Liver (tissue), 9 donors: Measurements from ENCODE around the gene SENP7. TPM values are rescaled to one million over a fixed set of nuclear protein-coding genes. Genes with fewer than 3 reads are reported as not detected.

Experiments
- DNase-seq: peaks from one replicate; pipeline ENCODE4 v3.0.0-alpha.2; 2017; ENCODE audit warnings: low spot score
- H3K27ac ChIP-seq, 2 donors: one replicate each; pipeline ENCODE4 v1.7.0; 2013; ENCODE audit warnings: inconsistent platforms in 2 of 2, low read length in 2 of 2, control low read depth in 1 of 2, low read depth in 1 of 2, mild to moderate bottlenecking in 1 of 2
- H3K27me3 ChIP-seq, 4 donors: one replicate each; pipeline versions ENCODE4 v1.6.1 to v1.7.0; 2013; ENCODE audit warnings: low read length in 3 of 4, inconsistent platforms in 1 of 4, mild to moderate bottlenecking in 1 of 4, moderate library complexity in 1 of 4; ENCODE audit not compliant: control insufficient read depth in 4 of 4, insufficient read depth in 4 of 4
- H3K36me3 ChIP-seq, 4 donors: one replicate each; pipeline versions ENCODE4 v1.6.1 to v1.7.0; 2013; ENCODE audit warnings: low read length in 3 of 4, mild to moderate bottlenecking in 3 of 4, low read depth in 1 of 4, moderate library complexity in 1 of 4; ENCODE audit not compliant: control insufficient read depth in 4 of 4, insufficient read depth in 3 of 4
- H3K4me1 ChIP-seq, 4 donors: one replicate each; pipeline versions ENCODE4 v1.6.1 to v1.7.0; 2013; ENCODE audit warnings: low read length in 3 of 4, mild to moderate bottlenecking in 3 of 4, moderate library complexity in 1 of 4; ENCODE audit not compliant: control insufficient read depth in 4 of 4, insufficient read depth in 4 of 4
- H3K4me3 ChIP-seq, 3 donors: one replicate each; pipeline versions ENCODE4 v1.6.1 to v1.7.0; 2013; ENCODE audit warnings: low read length in 3 of 3, control low read depth in 1 of 3, low read depth in 1 of 3, mild to moderate bottlenecking in 1 of 3
- H3K9ac ChIP-seq, 2 donors: one replicate each; pipeline ENCODE4 v1.7.0; 2013; ENCODE audit warnings: low read length in 2 of 2, mild to moderate bottlenecking in 2 of 2, moderate library complexity in 2 of 2, control low read depth in 1 of 2, low read depth in 1 of 2
- H3K9me3 ChIP-seq, 4 donors: one replicate each; pipeline versions ENCODE4 v1.6.1 to v1.7.0; 2013; ENCODE audit warnings: low read length in 3 of 4; ENCODE audit not compliant: control insufficient read depth in 4 of 4
- EGR1 ChIP-seq, 2 donors: IDR thresholded peaks; 2 replicates each; pipeline ENCODE4 v1.6.1; 2016 to 2018; ENCODE audit warnings: antibody characterized with exemption in 2 of 2, low read depth in 2 of 2
- FOXA1 ChIP-seq: IDR thresholded peaks from 2 replicates; pipeline ENCODE4 v1.6.1; 2016; ENCODE audit warnings: antibody characterized with exemption
- FOXA2 ChIP-seq: IDR thresholded peaks from 2 replicates; pipeline ENCODE4 v1.6.1; 2016; ENCODE audit warnings: antibody characterized with exemption
- GABPA ChIP-seq, 2 donors: IDR thresholded peaks in 1 of 2; conservative IDR thresholded peaks in 1 of 2; 2 replicates each; pipeline ENCODE4 v1.6.1; 2016; ENCODE audit warnings: antibody characterized with exemption in 2 of 2, mild to moderate bottlenecking in 1 of 2, moderate library complexity in 1 of 2
- HNF4A ChIP-seq, 2 donors: conservative IDR thresholded peaks; 2 replicates each; pipeline ENCODE4 v1.6.1; 2016; ENCODE audit warnings: antibody characterized with exemption in 2 of 2, mild to moderate bottlenecking in 2 of 2
- HNF4G ChIP-seq: IDR thresholded peaks from 2 replicates; pipeline ENCODE4 v1.6.1; 2016; ENCODE audit warnings: antibody characterized with exemption
- JUND ChIP-seq, 2 donors: IDR thresholded peaks; 2 replicates each; pipeline ENCODE4 v1.6.1; 2016; ENCODE audit warnings: antibody characterized with exemption in 2 of 2
- NR2F2 ChIP-seq: IDR thresholded peaks from 2 replicates; pipeline ENCODE4 v1.6.1; 2016; ENCODE audit warnings: antibody characterized with exemption
- RAD21 ChIP-seq, 2 donors: IDR thresholded peaks; 2 replicates each; pipeline ENCODE4 v1.6.1; 2016; ENCODE audit warnings: antibody characterized with exemption in 2 of 2, mild to moderate bottlenecking in 2 of 2
- RXRA ChIP-seq, 2 donors: IDR thresholded peaks; 2 replicates each; pipeline ENCODE4 v1.6.1; 2017 to 2018; ENCODE audit warnings: antibody characterized with exemption in 2 of 2, mild to moderate bottlenecking in 1 of 2
- SP1 ChIP-seq: IDR thresholded peaks from 2 replicates; pipeline ENCODE4 v1.6.1; 2018; ENCODE audit warnings: antibody characterized with exemption, mild to moderate bottlenecking
- TAF1 ChIP-seq: conservative IDR thresholded peaks from 2 replicates; pipeline ENCODE4 v1.6.1; 2016; ENCODE audit warnings: antibody characterized with exemption, mild to moderate bottlenecking
- YY1 ChIP-seq: IDR thresholded peaks from 2 replicates; pipeline ENCODE4 v1.6.1; 2016; ENCODE audit warnings: antibody characterized with exemption, mild to moderate bottlenecking
- WGBS: extraction: QIAGEN DNeasy Blood & Tissue Kit; methylation state at CpG from one replicate; pipeline ENCODE4 v1.1.7; 2013; 5-methylcytosine and 5-hydroxymethylcytosine counted together
- polyA plus RNA-seq, 2 donors: library from polyadenylated mRNA; stranded (reverse) in 1 of 2; unstranded in 1 of 2; fragments of 200-250 nt in 1 of 2; fragments of >200 nt in 1 of 2; fragmentation: Nextera tagmentation in 1 of 2; extraction: Ambion mirVana in 1 of 2; gene quantifications; one replicate each; pipeline versions ENCODE4 v1.2.1 to v1.2.3, GENCODE V29; 2013 to 2015
- total RNA-seq, 2 donors: library from RNA; depleted of rRNA; stranded (reverse); fragments of >200 nt; gene quantifications; one replicate each; pipeline ENCODE4 v1.2.3, GENCODE V29; 2014
- TF ChIP-seq, protein P1 (sequence below): fragments of 150-350 bp; IDR thresholded peaks from 2 replicates; pipeline ENCODE4 v1.5.1; 2017; ENCODE audit warnings: improper control_type of control experiment, low read depth, low read length; ENCODE audit not compliant: missing input control
- TF ChIP-seq, protein P2 (sequence below): IDR thresholded peaks from 2 replicates; pipeline ENCODE4 v1.6.1; 2016; ENCODE audit warnings: antibody characterized with exemption, mild to moderate bottlenecking
- TF ChIP-seq, protein P3 (sequence below): IDR thresholded peaks from 2 replicates; pipeline ENCODE4 v1.6.1; 2016; ENCODE audit warnings: antibody characterized with exemption
- TF ChIP-seq, protein P4 (sequence below): IDR thresholded peaks from 2 replicates; pipeline ENCODE4 v1.6.1; 2016; ENCODE audit warnings: antibody characterized with exemption
- TF ChIP-seq, protein P5 (sequence below): IDR thresholded peaks from 2 replicates; pipeline ENCODE4 v1.6.1; 2016; ENCODE audit warnings: antibody characterized with exemption
- donor health status: healthy.
- donor health status: healthy.
- donor health status: healthy.
- donor health status: healthy.
- donor health status: healthy.

SENP7 gene
- total and polyA plus RNA-seq, 4 donors, result 1.9 to 18.5 (median 6.8) TPM

DNA sequence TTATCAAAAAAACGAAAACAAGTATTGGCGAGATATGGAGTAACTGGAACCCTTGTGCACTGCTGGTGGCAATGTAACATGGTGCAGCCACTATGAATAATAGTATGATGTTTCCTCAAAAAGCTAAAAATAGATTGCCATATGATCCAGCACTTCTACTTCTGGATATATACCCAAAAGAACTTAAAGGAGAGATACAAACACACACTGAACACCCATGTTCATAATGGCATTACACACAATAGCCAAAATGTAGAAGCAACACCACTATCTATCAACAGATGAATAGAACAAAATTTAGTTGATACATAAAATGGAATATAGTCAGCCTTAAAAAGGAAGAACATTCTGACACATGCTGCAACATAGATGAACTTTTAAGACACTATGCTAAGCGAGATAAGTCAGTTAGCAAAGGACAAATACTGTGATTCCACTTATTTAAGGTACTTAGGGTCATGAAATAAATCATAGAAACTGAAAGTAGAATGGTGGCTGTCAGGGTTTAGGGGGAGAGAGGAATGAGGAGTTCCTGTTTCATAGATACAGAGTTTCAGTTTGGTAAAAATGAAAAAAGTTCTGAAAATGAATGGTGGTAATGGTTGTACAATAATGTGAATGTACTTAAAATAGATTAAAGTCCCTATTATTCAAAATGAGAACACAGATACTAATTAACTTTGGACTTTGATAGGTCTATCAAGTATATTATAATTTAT is 133.2 kb downstream of the SENP7 start:
- Histone ChIP-seq H3K27me3 (no peaks in the 10 kb centered on the region), H3K36me3 (peaks cover 0 to 3% (median 0%) of the 10 kb centered on the region in 4 donors), H3K9me3 (no peaks in the 10 kb centered on the region), H3K4me3 (no peak overlapping the region), H3K9ac (no peak overlapping the region), H3K27ac (no peak overlapping the region), H3K4me1 (peaks cover 0 to 5% (median 0%) of the 10 kb centered on the region in 4 donors)
- WGBS, result 87% methylated on average over 3 of the region's 3 CpGs
- TF ChIP-seq RAD21 (IDR thresholded peaks at IDR 0.05) (no peak), YY1 (no peak)
- no peak for DNase-seq

DNA sequence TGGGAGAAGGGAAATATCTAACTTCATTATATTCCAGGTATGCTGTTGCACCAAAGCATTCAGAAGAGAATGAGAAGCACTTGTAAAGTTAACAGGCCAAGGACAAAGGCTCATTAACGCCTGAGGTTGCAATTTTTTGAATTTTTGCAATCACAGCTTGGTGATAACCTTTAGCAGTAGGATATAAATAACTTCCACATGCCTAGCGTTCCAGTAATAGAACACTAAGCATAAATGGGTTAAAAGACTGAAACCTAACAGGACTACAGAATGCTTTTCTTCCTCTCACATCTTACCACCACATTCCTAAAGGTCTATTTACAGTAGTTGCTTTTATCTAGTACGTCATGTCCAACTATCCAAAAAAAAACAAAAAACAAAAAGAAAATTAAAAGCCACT is 135.2 kb downstream of the SENP7 start:
- Histone ChIP-seq H3K9ac (no peak overlapping the region), H3K36me3 (no peaks in the 10 kb centered on the region), H3K4me3 (no peak overlapping the region), H3K4me1 (peaks cover 0 to 5% (median 0%) of the 10 kb centered on the region in 4 donors), H3K27ac (no peak overlapping the region), H3K27me3 (no peaks in the 10 kb centered on the region), H3K9me3 (no peaks in the 10 kb centered on the region)
- no peak for TF ChIP-seq EGR1 (IDR thresholded peaks at IDR 0.05; ENCODE audit: low read depth in 2 of 2)
- TF ChIP-seq, protein P1, sequence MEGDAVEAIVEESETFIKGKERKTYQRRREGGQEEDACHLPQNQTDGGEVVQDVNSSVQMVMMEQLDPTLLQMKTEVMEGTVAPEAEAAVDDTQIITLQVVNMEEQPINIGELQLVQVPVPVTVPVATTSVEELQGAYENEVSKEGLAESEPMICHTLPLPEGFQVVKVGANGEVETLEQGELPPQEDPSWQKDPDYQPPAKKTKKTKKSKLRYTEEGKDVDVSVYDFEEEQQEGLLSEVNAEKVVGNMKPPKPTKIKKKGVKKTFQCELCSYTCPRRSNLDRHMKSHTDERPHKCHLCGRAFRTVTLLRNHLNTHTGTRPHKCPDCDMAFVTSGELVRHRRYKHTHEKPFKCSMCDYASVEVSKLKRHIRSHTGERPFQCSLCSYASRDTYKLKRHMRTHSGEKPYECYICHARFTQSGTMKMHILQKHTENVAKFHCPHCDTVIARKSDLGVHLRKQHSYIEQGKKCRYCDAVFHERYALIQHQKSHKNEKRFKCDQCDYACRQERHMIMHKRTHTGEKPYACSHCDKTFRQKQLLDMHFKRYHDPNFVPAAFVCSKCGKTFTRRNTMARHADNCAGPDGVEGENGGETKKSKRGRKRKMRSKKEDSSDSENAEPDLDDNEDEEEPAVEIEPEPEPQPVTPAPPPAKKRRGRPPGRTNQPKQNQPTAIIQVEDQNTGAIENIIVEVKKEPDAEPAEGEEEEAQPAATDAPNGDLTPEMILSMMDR, result no peak
- DNase-seq, result no peak
- WGBS, result 65% methylated on average over 3 of the region's 3 CpGs

DNA sequence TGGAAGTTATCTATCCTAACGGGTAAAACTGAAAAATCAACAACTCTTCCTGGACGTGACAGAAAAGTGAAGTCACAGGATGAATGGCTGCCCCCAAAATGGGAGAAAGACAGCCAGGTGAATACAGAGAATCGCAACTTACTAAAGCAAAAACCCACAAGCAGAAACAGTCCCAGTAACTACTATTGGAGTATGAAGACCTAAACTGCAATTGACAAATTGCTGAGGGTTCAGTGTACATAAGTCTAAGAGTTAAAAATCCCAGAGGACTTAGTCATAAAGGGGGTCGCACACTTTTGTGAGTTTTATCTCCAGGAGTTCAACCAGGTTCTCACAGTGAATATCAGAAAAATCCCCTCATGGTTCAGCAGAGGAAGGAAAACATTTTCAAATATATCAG is 135.8 kb downstream of the SENP7 start:
- Histone ChIP-seq H3K27ac (no peak overlapping the region), H3K9me3 (no peaks in the 10 kb centered on the region), H3K27me3 (no peaks in the 10 kb centered on the region), H3K4me1 (peaks cover 0 to 5% (median 0%) of the 10 kb centered on the region in 4 donors), H3K4me3 (no peak overlapping the region), H3K36me3 (no peaks in the 10 kb centered on the region), H3K9ac (no peak overlapping the region)
- WGBS, result 87% methylated on average over 4 of the region's 4 CpGs
- no peak for TF ChIP-seq RXRA (IDR thresholded peaks at IDR 0.05)
- TF ChIP-seq, protein P1, result no peak
- TF ChIP-seq NR2F2, result no peak
- TF ChIP-seq, protein P2, sequence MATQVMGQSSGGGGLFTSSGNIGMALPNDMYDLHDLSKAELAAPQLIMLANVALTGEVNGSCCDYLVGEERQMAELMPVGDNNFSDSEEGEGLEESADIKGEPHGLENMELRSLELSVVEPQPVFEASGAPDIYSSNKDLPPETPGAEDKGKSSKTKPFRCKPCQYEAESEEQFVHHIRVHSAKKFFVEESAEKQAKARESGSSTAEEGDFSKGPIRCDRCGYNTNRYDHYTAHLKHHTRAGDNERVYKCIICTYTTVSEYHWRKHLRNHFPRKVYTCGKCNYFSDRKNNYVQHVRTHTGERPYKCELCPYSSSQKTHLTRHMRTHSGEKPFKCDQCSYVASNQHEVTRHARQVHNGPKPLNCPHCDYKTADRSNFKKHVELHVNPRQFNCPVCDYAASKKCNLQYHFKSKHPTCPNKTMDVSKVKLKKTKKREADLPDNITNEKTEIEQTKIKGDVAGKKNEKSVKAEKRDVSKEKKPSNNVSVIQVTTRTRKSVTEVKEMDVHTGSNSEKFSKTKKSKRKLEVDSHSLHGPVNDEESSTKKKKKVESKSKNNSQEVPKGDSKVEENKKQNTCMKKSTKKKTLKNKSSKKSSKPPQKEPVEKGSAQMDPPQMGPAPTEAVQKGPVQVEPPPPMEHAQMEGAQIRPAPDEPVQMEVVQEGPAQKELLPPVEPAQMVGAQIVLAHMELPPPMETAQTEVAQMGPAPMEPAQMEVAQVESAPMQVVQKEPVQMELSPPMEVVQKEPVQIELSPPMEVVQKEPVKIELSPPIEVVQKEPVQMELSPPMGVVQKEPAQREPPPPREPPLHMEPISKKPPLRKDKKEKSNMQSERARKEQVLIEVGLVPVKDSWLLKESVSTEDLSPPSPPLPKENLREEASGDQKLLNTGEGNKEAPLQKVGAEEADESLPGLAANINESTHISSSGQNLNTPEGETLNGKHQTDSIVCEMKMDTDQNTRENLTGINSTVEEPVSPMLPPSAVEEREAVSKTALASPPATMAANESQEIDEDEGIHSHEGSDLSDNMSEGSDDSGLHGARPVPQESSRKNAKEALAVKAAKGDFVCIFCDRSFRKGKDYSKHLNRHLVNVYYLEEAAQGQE, result no peak
- no peak for TF ChIP-seq JUND (IDR thresholded peaks at IDR 0.05)
- TF ChIP-seq, protein P3, sequence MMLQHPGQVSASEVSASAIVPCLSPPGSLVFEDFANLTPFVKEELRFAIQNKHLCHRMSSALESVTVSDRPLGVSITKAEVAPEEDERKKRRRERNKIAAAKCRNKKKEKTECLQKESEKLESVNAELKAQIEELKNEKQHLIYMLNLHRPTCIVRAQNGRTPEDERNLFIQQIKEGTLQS, result no peak
- TF ChIP-seq, protein P4, sequence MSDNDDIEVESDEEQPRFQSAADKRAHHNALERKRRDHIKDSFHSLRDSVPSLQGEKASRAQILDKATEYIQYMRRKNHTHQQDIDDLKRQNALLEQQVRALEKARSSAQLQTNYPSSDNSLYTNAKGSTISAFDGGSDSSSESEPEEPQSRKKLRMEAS, result no peak
- TF ChIP-seq HNF4G, result no peak
- TF ChIP-seq, protein P5, sequence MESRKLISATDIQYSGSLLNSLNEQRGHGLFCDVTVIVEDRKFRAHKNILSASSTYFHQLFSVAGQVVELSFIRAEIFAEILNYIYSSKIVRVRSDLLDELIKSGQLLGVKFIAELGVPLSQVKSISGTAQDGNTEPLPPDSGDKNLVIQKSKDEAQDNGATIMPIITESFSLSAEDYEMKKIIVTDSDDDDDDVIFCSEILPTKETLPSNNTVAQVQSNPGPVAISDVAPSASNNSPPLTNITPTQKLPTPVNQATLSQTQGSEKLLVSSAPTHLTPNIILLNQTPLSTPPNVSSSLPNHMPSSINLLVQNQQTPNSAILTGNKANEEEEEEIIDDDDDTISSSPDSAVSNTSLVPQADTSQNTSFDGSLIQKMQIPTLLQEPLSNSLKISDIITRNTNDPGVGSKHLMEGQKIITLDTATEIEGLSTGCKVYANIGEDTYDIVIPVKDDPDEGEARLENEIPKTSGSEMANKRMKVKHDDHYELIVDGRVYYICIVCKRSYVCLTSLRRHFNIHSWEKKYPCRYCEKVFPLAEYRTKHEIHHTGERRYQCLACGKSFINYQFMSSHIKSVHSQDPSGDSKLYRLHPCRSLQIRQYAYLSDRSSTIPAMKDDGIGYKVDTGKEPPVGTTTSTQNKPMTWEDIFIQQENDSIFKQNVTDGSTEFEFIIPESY, result no peak
- no peak for TF ChIP-seq FOXA2
- TF ChIP-seq GABPA (IDR thresholded peaks at IDR 0.05 in 1 of 2, conservative IDR thresholded peaks at IDR 0.05 in 1 of 2), result no peak
- TF ChIP-seq FOXA1, result no peak
- TF ChIP-seq YY1, result no peak
- TF ChIP-seq EGR1 (IDR thresholded peaks at IDR 0.05; ENCODE audit: low read depth in 2 of 2), result no peak
- no peak for TF ChIP-seq RAD21 (IDR thresholded peaks at IDR 0.05)
- TF ChIP-seq TAF1, result no peak
- no peak for TF ChIP-seq HNF4A (conservative IDR thresholded peaks at IDR 0.05)
- no peak for TF ChIP-seq SP1
- DNase-seq, result no peak
